RWPE2 (cell line): ENCODE measurements around the gene NGEF.

ENCODE experiments used
- ATAC-seq: fragments of 200-7000 bp; cut with Tn5 transposase; 3 replicates; pipeline ENCODE4 v1.9.1; 2021; ENCODE audit warnings: low read depth
- DNase-seq: peaks from one replicate; pipeline ENCODE4 v3.0.0-alpha.2; 2020; ENCODE audit warnings: low spot score
- H3K27ac ChIP-seq: fragments of 450-650 bp; 2 replicates; pipeline ENCODE4 v1.5.1; 2017; ENCODE audit warnings: mild to moderate bottlenecking; ENCODE audit not compliant: poor library complexity, severe bottlenecking
- H3K27me3 ChIP-seq: fragments of 250-450 bp; sonication (Bioruptor Pico); 2 replicates; pipeline ENCODE4 v1.5.1; 2021; ENCODE audit warnings: mild to moderate bottlenecking, moderate library complexity; ENCODE audit not compliant: insufficient read depth, poor library complexity, severe bottlenecking
- H3K36me3 ChIP-seq: fragments of 250-450 bp; sonication (Bioruptor Pico); 2 replicates; pipeline ENCODE4 v1.5.1; 2020; ENCODE audit warnings: low read depth, mild to moderate bottlenecking, moderate library complexity
- H3K4me1 ChIP-seq: fragments of 250-450 bp; sonication (Bioruptor Pico); 2 replicates; pipeline ENCODE4 v1.5.1; 2021; ENCODE audit warnings: mild to moderate bottlenecking, moderate library complexity; ENCODE audit not compliant: insufficient read depth, poor library complexity, severe bottlenecking
- H3K4me3 ChIP-seq: fragments of 250-450 bp; sonication (Bioruptor Pico); 2 replicates; pipeline ENCODE4 v1.5.1; 2021; ENCODE audit warnings: mild to moderate bottlenecking, moderate library complexity; ENCODE audit not compliant: severe bottlenecking
- H3K9me3 ChIP-seq: fragments of 250-450 bp; sonication (Bioruptor Pico); 2 replicates; pipeline ENCODE4 v1.5.1; 2021; ENCODE audit warnings: mild to moderate bottlenecking, moderate library complexity; ENCODE audit not compliant: severe bottlenecking
- TF ChIP-seq, protein P1 (sequence below): fragments of 450-650 bp; IDR thresholded peaks from one replicate; pipeline ENCODE4 v1.5.1; 2017; ENCODE audit warnings: mild to moderate bottlenecking, moderate library complexity; ENCODE audit not compliant: poor library complexity, severe bottlenecking

NGEF gene

DNA sequence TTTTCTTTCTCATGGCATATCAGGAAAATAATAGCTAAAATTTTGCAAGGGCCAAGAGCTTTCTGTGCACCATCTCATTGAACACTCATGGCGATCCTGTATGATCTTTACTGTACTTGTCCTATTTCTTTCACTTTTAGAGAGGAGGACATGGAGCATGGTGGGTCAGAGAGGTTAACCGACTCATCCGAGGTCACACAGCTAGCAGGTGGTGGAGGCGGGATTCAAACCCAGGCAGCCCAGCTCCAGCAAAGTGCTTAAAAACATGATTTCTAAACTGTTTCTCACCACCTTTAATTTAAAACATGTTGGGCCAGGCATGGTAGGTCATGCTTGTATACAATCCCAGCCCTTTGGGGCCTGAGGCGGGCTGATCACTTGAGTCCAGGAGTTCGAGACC, 6.4 kb downstream of the NGEF start:
- Histone ChIP-seq H3K36me3 (no peaks in the 10 kb centered on the region), H3K9me3 (no peaks in the 10 kb centered on the region), H3K27ac (no peak overlapping the region), H3K4me1 (no peaks in the 10 kb centered on the region), H3K4me3 (no peak overlapping the region), H3K27me3 (no peaks in the 10 kb centered on the region)
- no peak for ATAC-seq
- TF ChIP-seq, protein P1, sequence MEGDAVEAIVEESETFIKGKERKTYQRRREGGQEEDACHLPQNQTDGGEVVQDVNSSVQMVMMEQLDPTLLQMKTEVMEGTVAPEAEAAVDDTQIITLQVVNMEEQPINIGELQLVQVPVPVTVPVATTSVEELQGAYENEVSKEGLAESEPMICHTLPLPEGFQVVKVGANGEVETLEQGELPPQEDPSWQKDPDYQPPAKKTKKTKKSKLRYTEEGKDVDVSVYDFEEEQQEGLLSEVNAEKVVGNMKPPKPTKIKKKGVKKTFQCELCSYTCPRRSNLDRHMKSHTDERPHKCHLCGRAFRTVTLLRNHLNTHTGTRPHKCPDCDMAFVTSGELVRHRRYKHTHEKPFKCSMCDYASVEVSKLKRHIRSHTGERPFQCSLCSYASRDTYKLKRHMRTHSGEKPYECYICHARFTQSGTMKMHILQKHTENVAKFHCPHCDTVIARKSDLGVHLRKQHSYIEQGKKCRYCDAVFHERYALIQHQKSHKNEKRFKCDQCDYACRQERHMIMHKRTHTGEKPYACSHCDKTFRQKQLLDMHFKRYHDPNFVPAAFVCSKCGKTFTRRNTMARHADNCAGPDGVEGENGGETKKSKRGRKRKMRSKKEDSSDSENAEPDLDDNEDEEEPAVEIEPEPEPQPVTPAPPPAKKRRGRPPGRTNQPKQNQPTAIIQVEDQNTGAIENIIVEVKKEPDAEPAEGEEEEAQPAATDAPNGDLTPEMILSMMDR: no peak
- DNase-seq: no peak

DNA sequence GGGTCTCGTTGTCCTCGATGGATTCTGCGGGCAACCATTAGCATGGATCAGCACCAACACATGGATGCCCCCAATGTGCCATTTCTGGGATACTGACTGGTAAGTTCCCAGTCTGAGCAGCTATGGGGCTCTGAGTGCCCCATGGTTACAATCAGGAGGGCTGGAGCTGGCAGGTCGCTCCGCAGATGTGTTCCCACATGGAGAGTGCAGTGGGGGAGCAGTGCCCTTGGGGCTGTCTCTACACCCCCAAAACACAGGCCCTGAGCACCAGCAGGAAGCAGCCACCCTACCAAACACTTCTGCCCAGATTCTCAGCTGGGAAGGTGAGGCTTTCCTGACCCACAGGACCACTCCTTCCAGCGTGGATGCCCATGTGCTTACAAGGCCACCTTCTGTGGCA, 8.0 kb downstream of the NGEF start:
- TF ChIP-seq, protein P1: no peak
- no peaks in the 10 kb centered on the region for H3K9me3 ChIP-seq
- no peaks in the 10 kb centered on the region for H3K36me3 ChIP-seq
- ATAC-seq (no peak), DNase-seq (no peak)
- no peak overlapping the region for H3K27ac ChIP-seq
- H3K4me3 ChIP-seq: no peak overlapping the region
- H3K4me1 ChIP-seq: no peaks in the 10 kb centered on the region
- no peaks in the 10 kb centered on the region for H3K27me3 ChIP-seq

DNA sequence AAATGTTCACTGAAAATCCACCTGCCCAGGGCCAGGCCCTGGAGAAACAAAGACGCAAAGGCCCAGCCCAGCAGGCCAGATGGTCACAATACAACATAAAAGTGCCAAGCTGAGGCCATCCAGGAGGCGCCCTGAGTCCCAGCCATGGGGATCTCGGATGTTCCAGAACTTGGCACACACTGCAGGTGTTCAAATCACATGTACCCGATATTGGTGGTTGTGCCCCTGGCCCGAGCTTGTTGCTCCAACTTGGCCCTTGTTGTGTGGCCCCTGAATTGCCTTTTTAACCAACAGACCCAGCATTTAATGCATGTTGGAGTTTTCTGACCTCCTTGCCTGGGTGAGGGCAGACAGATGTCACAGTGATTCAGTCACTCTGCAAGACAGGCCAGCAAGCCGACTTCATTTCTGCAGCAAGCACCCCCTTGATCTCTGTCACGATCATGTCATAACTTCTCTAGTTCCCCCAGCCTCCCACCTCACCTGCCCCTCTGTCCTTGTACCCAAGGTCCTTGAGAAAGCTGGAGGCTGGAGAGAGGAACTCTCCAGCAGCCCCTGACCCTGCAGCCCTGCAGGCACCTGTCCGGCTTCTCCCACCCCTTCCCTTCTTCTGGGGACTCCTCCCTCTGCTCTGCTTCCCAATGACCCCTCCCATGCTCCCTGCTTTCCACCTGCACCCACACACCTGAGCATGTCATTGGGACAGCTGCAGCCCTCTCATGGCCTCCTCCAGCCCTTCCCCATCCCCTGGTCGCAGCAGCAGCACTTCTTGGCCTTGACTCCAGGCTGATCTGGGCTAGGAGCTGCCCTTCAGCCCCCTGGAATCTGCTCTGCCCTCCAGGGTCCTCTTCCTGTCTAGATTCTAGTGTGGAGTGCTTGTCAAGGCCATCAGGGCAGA, 9.1 kb downstream of the NGEF start:
- Histone ChIP-seq H3K4me1 (no peaks in the 10 kb centered on the region), H3K36me3 (no peaks in the 10 kb centered on the region), H3K27ac (no peak overlapping the region), H3K9me3 (no peaks in the 10 kb centered on the region), H3K4me3 (no peak overlapping the region), H3K27me3 (no peaks in the 10 kb centered on the region)
- DNase-seq: no peak
- TF ChIP-seq, protein P1: no peak
- no peak; the same call in 2 of the 3 replicates for ATAC-seq

- Histone ChIP-seq H3K4me1 (no peaks in the 10 kb centered on the region), H3K27me3 (no peaks in the 10 kb centered on the region), H3K27ac (no peak overlapping the region), H3K4me3 (no peak overlapping the region), H3K9me3 (no peaks in the 10 kb centered on the region), H3K36me3 (no peaks in the 10 kb centered on the region)
- DNase-seq (no peak), ATAC-seq (no peak)
- TF ChIP-seq, protein P1: no peak
Observed at GRCh38 chr2:233002829-233003657, 10.0 kb downstream of the NGEF start.
